ENCODE measurements around the gene JCAD.

The JCAD gene

DNA sequence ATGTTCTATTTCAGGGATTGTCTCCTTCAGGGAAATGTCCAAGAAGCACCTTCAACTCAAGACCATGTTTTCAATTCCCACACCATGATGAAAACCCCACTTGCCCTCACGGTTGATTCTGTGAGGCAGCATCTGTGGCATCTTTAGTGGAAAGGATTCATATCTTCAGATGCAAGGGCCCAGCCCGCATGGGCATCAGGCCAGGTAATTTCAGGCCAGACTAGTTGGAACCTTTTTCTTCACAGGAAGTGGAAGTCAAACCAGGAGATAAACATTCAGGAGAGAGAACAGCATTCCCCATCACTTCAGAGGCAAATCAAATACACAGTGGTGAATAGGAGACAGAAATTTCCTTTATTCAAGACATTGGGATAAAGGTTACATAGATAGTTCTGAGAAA is 88.8 kb downstream of the JCAD start:
- Histone ChIP-seq H2AFZ (ENCODE audit: low read depth, low read length) (no peak overlapping the region), H3K36me3 (ENCODE audit: insufficient read depth, low read length) (no peaks in the 10 kb centered on the region), H3K4me3 (ENCODE audit: low read length) (no peak overlapping the region), H3K9me3 (ENCODE audit: low read length) (no peaks in the 10 kb centered on the region), H3K27me3 (ENCODE audit: insufficient read depth, low read length) (no peaks in the 10 kb centered on the region), H3K4me1 (ENCODE audit: insufficient read depth, low read length) (no peaks in the 10 kb centered on the region)

DNA sequence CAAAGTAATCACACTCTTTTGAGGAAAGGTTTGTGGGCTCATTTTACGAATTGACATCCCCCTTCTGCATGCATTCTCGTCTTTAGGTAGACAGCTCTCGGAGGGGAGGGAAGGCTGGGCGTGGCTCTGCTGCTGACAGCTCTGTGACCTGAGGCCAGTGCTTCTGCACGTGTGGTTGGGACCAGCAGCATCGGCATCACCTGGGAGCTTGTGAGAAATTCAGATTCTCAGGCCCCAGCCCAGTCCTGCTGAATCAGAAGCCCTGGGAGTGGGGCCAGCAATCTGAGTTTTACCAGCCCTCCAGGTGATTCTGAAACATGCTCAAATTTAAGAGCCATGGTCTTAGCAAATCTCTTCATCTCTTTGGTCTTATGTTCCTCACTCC is 89.4 kb downstream of the JCAD start:
- Histone ChIP-seq H3K36me3 (ENCODE audit: insufficient read depth, low read length) (no peaks in the 10 kb centered on the region), H3K9me3 (ENCODE audit: low read length) (no peaks in the 10 kb centered on the region), H3K27me3 (ENCODE audit: insufficient read depth, low read length) (no peaks in the 10 kb centered on the region), H3K4me1 (ENCODE audit: insufficient read depth, low read length) (no peaks in the 10 kb centered on the region), H3K4me3 (ENCODE audit: low read length) (no peak overlapping the region), H2AFZ (ENCODE audit: low read depth, low read length) (no peak overlapping the region)

DNA sequence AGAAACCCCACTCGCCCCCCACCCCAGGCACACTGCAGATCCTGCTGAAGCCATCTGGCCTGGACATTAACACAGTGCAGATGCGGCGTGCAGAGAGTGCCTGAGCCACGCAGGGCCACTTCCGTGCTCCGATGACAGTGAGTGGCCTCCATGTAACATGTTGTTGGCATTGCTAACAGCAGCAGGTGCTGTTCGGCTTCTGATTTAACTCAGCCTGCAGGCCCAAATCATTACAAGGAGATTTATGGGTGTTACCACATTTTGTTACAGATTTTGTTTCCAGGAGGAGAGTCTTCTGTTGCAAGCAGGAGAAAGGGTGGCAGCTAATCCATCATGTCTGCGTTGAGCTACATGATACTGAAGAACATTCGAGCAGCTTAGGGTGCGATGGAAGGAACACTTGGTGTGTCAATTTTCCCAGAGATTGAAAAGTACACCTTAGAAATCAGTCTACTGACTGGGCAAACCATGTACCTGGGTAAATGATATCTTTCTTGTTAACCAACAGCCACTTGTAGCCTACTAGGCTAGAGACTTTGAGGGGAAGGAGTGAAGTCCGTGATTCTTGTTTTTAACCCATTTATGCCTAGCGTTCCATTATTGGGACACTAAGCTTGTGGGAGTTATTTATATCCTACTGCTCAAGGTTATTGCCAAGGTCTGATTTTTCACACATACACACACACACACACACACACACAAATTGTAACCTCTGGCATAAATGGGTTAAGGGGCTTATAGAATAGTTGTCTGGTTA is 90.0 kb downstream of the JCAD start:
- Histone ChIP-seq H3K4me3 (ENCODE audit: low read length) (no peak overlapping the region), H2AFZ (ENCODE audit: low read depth, low read length) (no peak overlapping the region), H3K9me3 (ENCODE audit: low read length) (no peaks in the 10 kb centered on the region), H3K36me3 (ENCODE audit: insufficient read depth, low read length) (no peaks in the 10 kb centered on the region), H3K4me1 (ENCODE audit: insufficient read depth, low read length) (no peaks in the 10 kb centered on the region), H3K27me3 (ENCODE audit: insufficient read depth, low read length) (no peaks in the 10 kb centered on the region)

DNA sequence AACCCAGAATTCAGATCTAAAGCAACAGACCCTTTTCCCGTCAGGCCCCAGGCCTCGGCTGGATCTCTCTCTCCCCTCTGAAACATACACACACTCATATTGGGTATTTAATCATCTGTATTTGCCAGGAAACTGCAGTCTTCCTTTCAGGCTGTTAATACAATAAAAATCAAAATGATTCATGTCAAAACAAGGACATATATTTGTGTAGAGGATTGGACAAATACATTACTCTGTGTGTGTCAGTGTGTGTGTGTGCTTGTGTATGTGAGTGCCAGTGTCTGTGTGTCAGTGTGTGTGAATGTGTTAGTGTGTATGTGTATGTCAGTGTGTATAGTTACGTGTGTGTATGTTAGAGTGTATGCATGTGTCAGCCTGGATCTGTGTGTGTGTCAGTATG is 90.8 kb downstream of the JCAD start:
- H3K4me1 ChIP-seq (ENCODE audit: insufficient read depth, low read length): no peaks in the 10 kb centered on the region
- H3K9me3 ChIP-seq (ENCODE audit: low read length): no peaks in the 10 kb centered on the region
- H2AFZ ChIP-seq (ENCODE audit: low read depth, low read length): no peak overlapping the region
- H3K36me3 ChIP-seq (ENCODE audit: insufficient read depth, low read length): no peaks in the 10 kb centered on the region
- H3K4me3 ChIP-seq (ENCODE audit: low read length): no peak overlapping the region
- no peaks in the 10 kb centered on the region for H3K27me3 ChIP-seq (ENCODE audit: insufficient read depth, low read length)

DNA sequence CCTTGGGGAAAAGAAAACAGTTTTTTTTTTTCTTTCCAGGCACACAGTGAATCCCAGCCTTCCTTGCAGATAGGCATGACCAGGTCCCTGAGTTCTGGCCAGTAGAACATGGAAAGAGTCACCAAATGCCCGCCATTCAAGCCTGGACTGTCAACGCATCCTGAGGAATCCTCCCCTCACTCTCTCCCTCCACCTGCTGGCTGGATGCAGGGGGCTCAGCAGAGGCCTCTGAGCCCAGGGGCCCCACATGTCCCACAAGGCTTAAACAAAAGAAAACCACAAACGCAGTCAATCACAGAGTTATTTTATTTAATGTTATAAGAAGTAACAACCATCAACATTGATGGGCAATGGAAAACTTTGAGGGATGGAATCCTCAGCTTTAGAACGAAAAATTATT is 93.1 kb downstream of the JCAD start:
- Histone ChIP-seq H3K4me3 (ENCODE audit: low read length) (no peak overlapping the region), H3K27me3 (ENCODE audit: insufficient read depth, low read length) (no peaks in the 10 kb centered on the region), H3K9me3 (ENCODE audit: low read length) (no peaks in the 10 kb centered on the region), H2AFZ (ENCODE audit: low read depth, low read length) (no peak overlapping the region), H3K36me3 (ENCODE audit: insufficient read depth, low read length) (no peaks in the 10 kb centered on the region), H3K4me1 (ENCODE audit: insufficient read depth, low read length) (no peaks in the 10 kb centered on the region)

All from neuron (in vitro differentiated cells).